ENCODE data around the gene CDK11A. TPM values are rescaled to one million over a fixed set of nuclear protein-coding genes. Genes with fewer than 3 reads are reported as not detected.

CDK11A gene
- total and polyA plus RNA-seq, 2 of the 8 experiments (the other 6 are each of a cell fraction or from before 2014, with no cell fraction given): 15.0 to 45.6 TPM

DNA sequence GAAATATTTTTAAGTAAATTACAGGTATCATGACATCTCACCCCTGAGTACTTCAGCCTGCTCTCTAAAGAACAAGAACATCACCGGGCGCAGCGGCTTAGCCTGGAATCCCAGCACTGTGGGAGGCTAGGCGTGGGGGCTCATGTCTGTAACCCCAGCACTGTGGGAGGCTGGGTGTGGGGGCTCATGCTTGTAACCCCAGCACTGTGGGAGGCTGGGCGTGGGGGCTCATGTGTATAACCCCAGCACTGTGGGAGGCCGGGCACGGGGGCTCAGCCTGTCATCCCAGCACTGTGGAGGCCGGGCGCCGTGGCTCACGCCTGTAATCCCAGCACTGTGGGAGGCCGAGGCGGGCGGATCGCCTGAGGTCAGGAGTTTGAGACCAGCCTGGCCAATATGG is 57.6 kb downstream of the CDK11A start:
- H3K27me3 ChIP-seq (replicated peaks in 1 of 4; ENCODE audit: control insufficient read depth in 3 of 4, extremely low read depth in 1 of 4, insufficient read depth in 3 of 4, low read length in 3 of 4): no peaks in the 10 kb centered on the region
- H3K56ac ChIP-seq (replicated peaks; ENCODE audit: insufficient read length, low read depth, low read length): no peak overlapping the region
- H3K23me2 ChIP-seq (ENCODE audit: low read depth, low read length): no peaks in the 10 kb centered on the region
- no peak overlapping the region for H3K4ac ChIP-seq (replicated peaks; ENCODE audit: insufficient read length, low read depth, low read length)
- peaks cover 0 to 30% (median 17%) of the 10 kb centered on the region in 4 experiments; a peak in 5 of 8 replicates for H3K36me3 ChIP-seq (ENCODE audit: control insufficient read depth in 2 of 4, insufficient read depth in 4 of 4, low read length in 3 of 4)
- H3K4me3 ChIP-seq (ENCODE audit: extremely low read depth in 1 of 4, insufficient read depth in 2 of 4, low read depth in 3 of 4, low read length in 4 of 4): no peak overlapping the region
- H2BK20ac ChIP-seq (ENCODE audit: low read length): no peak overlapping the region
- no peak overlapping the region for H2BK12ac ChIP-seq (ENCODE audit: low read depth, low read length)
- H2BK5ac ChIP-seq (ENCODE audit: low read depth, low read length): no peak overlapping the region
- no peak overlapping the region for H4K91ac ChIP-seq (replicated peaks; ENCODE audit: insufficient read length, low read length)
- ChIA-PET CTCF (ENCODE audit: partially characterized antibody) (interaction anchor here (0.8 to 2.2 kb wide), 4 partner anchors 12 to 237 kb away, joined by 3 to 10 read pairs (median 6); no protein-coding TSS in a partner anchor), POLR2A (ENCODE audit: partially characterized antibody) (interaction anchor here (1.2 to 1.5 kb wide), 3 partner anchors 11 to 12 kb away, joined by 3 to 5 read pairs (median 4); no protein-coding TSS in a partner anchor)
- no peak overlapping the region for H3K18ac ChIP-seq (ENCODE audit: extremely low read depth, low read length)
- no peaks in the 10 kb centered on the region for H3K79me1 ChIP-seq (ENCODE audit: low read depth, low read length)
- no peak overlapping the region for H3K4me2 ChIP-seq (ENCODE audit: insufficient read depth in 1 of 2, low read depth in 2 of 2, low read length in 2 of 2)
- no peaks in the 10 kb centered on the region for H3K4me1 ChIP-seq (replicated peaks in 1 of 4; ENCODE audit: control insufficient read depth in 3 of 4, insufficient read depth in 4 of 4, low read length in 3 of 4)
- no peak overlapping the region for H2BK120ac ChIP-seq (replicated peaks; ENCODE audit: low read depth, low read length)
- H4K5ac ChIP-seq (ENCODE audit: insufficient read length, low read depth, low read length): no peak overlapping the region
- H3K14ac ChIP-seq (ENCODE audit: insufficient read length): no peak overlapping the region
- no peak overlapping the region for H3K23ac ChIP-seq (ENCODE audit: insufficient read length)
- peaks cover 0 to 11% of the 10 kb centered on the region in 2 experiments for H4K20me1 ChIP-seq (replicated peaks in 1 of 2; ENCODE audit: control insufficient read depth in 1 of 2, insufficient read depth in 2 of 2, low read length in 2 of 2)
- 94% methylated on average over 10 of the region's 15 CpGs; no CpG with 5 or more reads in 1 of the 2 experiments for WGBS, 2 experiments (ENCODE audit: extremely low coverage in 1 of 2, insufficient coverage in 1 of 2, insufficient read length in 1 of 2, insufficient replicate concordance in 2 of 2, low coverage in 1 of 2, low lambda C conversion rate in 2 of 2, missing lambda C conversion rate in 1 of 2)
- no peaks in the 10 kb centered on the region for H3K79me2 ChIP-seq (ENCODE audit: control insufficient read depth in 1 of 2, insufficient read depth in 2 of 2, low read length in 2 of 2)
- H3K9me3 ChIP-seq (ENCODE audit: insufficient read depth in 2 of 2, low read depth in 1 of 2, low read length in 1 of 2): no peaks in the 10 kb centered on the region
- FAIRE-seq (no peak), DNase-seq (ENCODE audit: low read depth in 1 of 2, low spot score in 2 of 2) (no peak)
- H3K27ac ChIP-seq (ENCODE audit: low read depth, low read length): no peak overlapping the region
- H3K9ac ChIP-seq (replicated peaks in 1 of 4; ENCODE audit: extremely low read depth in 1 of 4, low read depth in 3 of 4, low read length in 3 of 4): no peak overlapping the region
- no peak overlapping the region for H2AK5ac ChIP-seq (ENCODE audit: low read depth, low read length)
- H2AFZ ChIP-seq (ENCODE audit: low read length): no peak overlapping the region
- no peak overlapping the region for H2BK15ac ChIP-seq (ENCODE audit: low read length)
- TF ChIP-seq EGR1 (IDR thresholded peaks at IDR 0.05; ENCODE audit: borderline replicate concordance, low read depth, low read length) (no peak), PHF8 (conservative IDR thresholded peaks at IDR 0.05; ENCODE audit: low read depth, low read length) (no peak), RXRA (IDR thresholded peaks at IDR 0.05; ENCODE audit: insufficient read depth, low read depth, low read length) (no peak), HDAC6 (IDR thresholded peaks at IDR 0.05; ENCODE audit: low read depth, low read length) (no peak), CHD1 (IDR thresholded peaks at IDR 0.05; ENCODE audit: low read depth, low read length) (no peak), RFX5 (IDR thresholded peaks at IDR 0.05; ENCODE audit: borderline replicate concordance, low read depth, low read length) (no peak)
- no peak overlapping the region for H4K8ac ChIP-seq (ENCODE audit: extremely low read depth, insufficient read depth, low read length)
